B cell (primary cell): ENCODE measurements around the gene PER1. TPM values are rescaled to one million over a fixed set of nuclear protein-coding genes. Genes with fewer than 3 reads are reported as not detected.
A peak's percentile ranks its signal among the peaks of the same experiment; 100 is the strongest.

Experiments
- ATAC-seq: fragments of 200-7000 bp; cut with Tn5 transposase; one replicate; pipeline ENCODE4 v1.10.0; 2021; ENCODE audit warnings: low read depth, mild to moderate bottlenecking, moderate number of reproducible peaks, moderate library complexity
- CTCF ChIA-PET: fragments of 350-600 bp; sonication (Branson Sonifier 250); formaldehyde crosslinking; loops from one replicate; lab custom pipeline; 2021; ENCODE audit warnings: antibody characterized with exemption, inconsistent platforms; lab: Charles Lee
- POLR2A ChIA-PET: fragments of 350-600 bp; sonication (Branson Sonifier 250); formaldehyde crosslinking; loops from one replicate; lab custom pipeline; 2021; ENCODE audit warnings: antibody characterized with exemption; lab: Charles Lee
- DNase-seq: peaks from one replicate; pipeline ENCODE4 v3.0.0; 2013
- H2AFZ ChIP-seq: 2 replicates; pipeline ENCODE4 v1.6.1; 2012; ENCODE audit warnings: mild to moderate bottlenecking, low read depth, low read length; ENCODE audit not compliant: insufficient read depth, poor library complexity, severe bottlenecking
- H3K27ac ChIP-seq, 2 donors: 1 replicate in 1 of 2; 2 replicates in 1 of 2; pipeline ENCODE4 v1.5.1; 2012 to 2013; ENCODE audit warnings: low read length in 2 of 2, mild to moderate bottlenecking in 2 of 2, moderate library complexity in 1 of 2
- H3K27me3 ChIP-seq, 4 experiments: fragments of 200-600 bp in 1 of 4; sonication (generic) in 1 of 4; replicated peaks in 1 of 4; 1 replicate in 2 of 4; 2 replicates in 2 of 4; pipeline versions ENCODE4 v1.6.1 to v1.7.0; 2013 to 2016; ENCODE audit warnings: low read length in 3 of 4, mild to moderate bottlenecking in 2 of 4, mixed read lengths in 1 of 4, moderate library complexity in 1 of 4; ENCODE audit not compliant: insufficient read depth in 4 of 4, control insufficient read depth in 3 of 4; ENCODE audit errors: control extremely low read depth in 1 of 4
- H3K36me3 ChIP-seq, 2 experiments: replicated peaks in 1 of 2; 1 replicate in 1 of 2; 2 replicates in 1 of 2; pipeline versions ENCODE4 v1.6.1 to v1.7.1; 2013; ENCODE audit warnings: low read length in 1 of 2; ENCODE audit not compliant: insufficient read depth in 2 of 2, control insufficient read depth in 1 of 2; ENCODE audit errors: control extremely low read depth in 1 of 2, extremely low read depth in 1 of 2
- H3K4me1 ChIP-seq, 2 donors: fragments of 200-600 bp in 1 of 2; sonication (generic) in 1 of 2; 1 replicate in 1 of 2; 2 replicates in 1 of 2; pipeline versions ENCODE4 v1.5.1 to v1.6.1; 2013 to 2017; ENCODE audit warnings: low read length in 2 of 2; ENCODE audit not compliant: control insufficient read depth in 2 of 2, insufficient read depth in 2 of 2
- H3K4me2 ChIP-seq: replicated peaks from 2 replicates; pipeline ENCODE3; 2012; ENCODE audit warnings: mild to moderate bottlenecking, low read depth, low read length; ENCODE audit not compliant: poor library complexity, severe bottlenecking
- H3K4me3 ChIP-seq, 5 experiments: fragments of 200-600 bp in 1 of 5; sonication (generic) in 1 of 5; 1 replicate in 3 of 5; 2 replicates in 2 of 5; pipeline versions ENCODE4 v1.5.1 to v1.7.0; 2011 to 2016; ENCODE audit warnings: low read length in 4 of 5, mild to moderate bottlenecking in 4 of 5, low read depth in 2 of 5, control low read depth in 1 of 5, moderate library complexity in 1 of 5; ENCODE audit not compliant: insufficient read depth in 1 of 5; ENCODE audit errors: control extremely low read depth in 1 of 5, extremely low read depth in 1 of 5
- H3K79me2 ChIP-seq: fragments of 200-600 bp; sonication (generic); one replicate; pipeline ENCODE4 v1.6.0; 2016; ENCODE audit warnings: low read length; ENCODE audit not compliant: control insufficient read depth, insufficient read depth
- H3K9ac ChIP-seq: fragments of 200-600 bp; sonication (generic); 2 replicates; pipeline ENCODE4 v1.6.1; 2017; ENCODE audit warnings: mild to moderate bottlenecking, low read length, moderate library complexity
- H3K9me3 ChIP-seq, 3 donors: one replicate each; pipeline versions ENCODE4 v1.6.1 to v1.7.1; 2013; ENCODE audit warnings: low read length in 2 of 3; ENCODE audit not compliant: control insufficient read depth in 2 of 3, insufficient read depth in 1 of 3; ENCODE audit errors: control extremely low read depth in 1 of 3
- H4K20me1 ChIP-seq: 2 replicates; pipeline ENCODE4 v1.6.0; 2012; ENCODE audit warnings: mild to moderate bottlenecking, low read length; ENCODE audit not compliant: insufficient read depth, control insufficient read depth, poor library complexity, severe bottlenecking
- H3K27ac Mint-ChIP-seq: one replicate; pipeline ENCODE4 v1.8.0; 2021; ENCODE audit warnings: mixed read lengths
- H3K27me3 Mint-ChIP-seq: one replicate; pipeline ENCODE4 v1.8.0; 2021; ENCODE audit warnings: mixed read lengths
- H3K4me1 Mint-ChIP-seq: one replicate; pipeline ENCODE4 v1.8.0; 2021; ENCODE audit warnings: mixed read lengths
- H3K4me3 Mint-ChIP-seq: one replicate; pipeline ENCODE4 v1.8.0; 2021; ENCODE audit warnings: mixed read lengths
- H3K9me3 Mint-ChIP-seq: one replicate; pipeline ENCODE4 v1.8.0; 2022; ENCODE audit warnings: mixed read lengths; ENCODE audit not compliant: insufficient read depth
- EZH2 ChIP-seq: IDR thresholded peaks from 2 replicates; pipeline ENCODE4 v1.6.1; 2012; ENCODE audit warnings: borderline replicate concordance, low read depth, mild to moderate bottlenecking, moderate library complexity, low read length; ENCODE audit not compliant: insufficient read depth, poor library complexity, severe bottlenecking
- WGBS: methylation state at CpG from one replicate; pipeline ENCODE4 v1.1.5; 2013; ENCODE audit warnings: missing lambda C conversion rate; ENCODE audit not compliant: insufficient coverage; 5-methylcytosine and 5-hydroxymethylcytosine counted together
- intact Hi-C: fragments of 100-400 bp; cut with micrococcal nuclease; formaldehyde crosslinking; loops from one replicate; pipeline ENCODE4 v1.10.0; 2022
- polyA plus RNA-seq: library from polyadenylated mRNA; depleted of rRNA; stranded (reverse); fragments of >200 nt; gene quantifications from 2 replicates; pipeline ENCODE4 v1.2.3, GENCODE V29; 2012
- total RNA-seq, 2 donors: library from RNA; stranded (reverse); fragments of 120-200 nt in 1 of 2; gene quantifications; 1 replicate in 1 of 2; 2 replicates in 1 of 2; pipeline versions ENCODE4 v1.2.3 to v1.2.4, GENCODE V29; 2013 to 2022
- TF ChIP-seq, protein P1 (sequence below): fragments of 200-600 bp; IDR thresholded peaks from one replicate; pipeline ENCODE4 v1.8.0; 2022; ENCODE audit warnings: antibody characterized with exemption, mild to moderate bottlenecking

The PER1 gene
- total and polyA plus RNA-seq, 2 donors (not counting 1 experiment from before 2014, with no cell fraction given): 120 to 176 TPM

DNA sequence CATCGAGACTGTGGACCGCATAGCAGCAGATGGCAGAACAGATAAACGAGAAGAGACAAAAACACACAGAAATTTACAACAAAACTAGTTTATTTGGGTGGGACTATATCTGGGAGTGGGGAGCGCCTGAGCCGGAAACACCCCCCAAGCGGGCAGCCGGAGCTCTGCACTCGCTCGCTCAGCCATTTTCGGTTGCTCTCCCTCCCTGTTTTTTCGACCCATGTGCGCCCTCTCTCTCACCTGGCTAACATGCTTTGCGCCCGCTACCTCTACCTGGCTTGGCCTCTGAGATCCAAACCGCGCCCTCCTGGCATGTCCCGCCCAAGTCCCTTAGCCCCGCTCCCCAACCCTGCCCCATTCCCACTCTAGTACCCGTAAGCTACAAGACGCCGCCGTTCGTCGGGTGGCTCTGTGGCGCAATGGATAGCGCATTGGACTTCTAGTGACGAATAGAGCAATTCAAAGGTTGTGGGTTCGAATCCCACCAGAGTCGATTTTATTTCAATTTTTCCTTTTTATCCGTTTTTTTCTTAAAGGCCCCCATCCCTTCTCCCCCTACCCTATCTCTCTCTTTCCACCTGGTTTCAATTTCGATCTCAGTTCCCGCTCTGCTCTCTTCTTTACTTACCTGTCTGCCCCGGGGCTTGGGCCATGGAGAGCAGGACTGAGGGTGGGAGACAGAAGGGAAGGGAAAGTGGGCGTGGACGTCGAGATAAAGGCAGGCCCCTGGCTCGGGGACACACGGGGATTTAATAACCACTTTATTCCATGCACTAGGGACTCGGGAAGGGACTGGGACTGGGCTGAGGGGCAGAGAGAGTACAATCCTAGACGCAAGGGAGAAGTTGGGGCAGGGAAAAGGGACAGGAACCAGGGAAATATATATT lies 31.4 kb downstream of the PER1 start:
- H3K9ac ChIP-seq: peak overlapping the region; percentile 72
- no peak overlapping the region for H2AFZ ChIP-seq
- POLR2A ChIA-PET: interaction anchor here (0.6 to 3.1 kb wide), 9 partner anchors 17 to 127 kb away, joined by 3 to 23 read pairs (median 13); partner anchors contain the start of gene CTC1
- peak overlapping the region; percentile 32 to 85 (median 70) for H3K4me3 ChIP-seq
- CTCF ChIA-PET: interaction anchor here (0.7 to 20.5 kb wide), 22 partner anchors 11 to 298 kb away, joined by 3 to 360 read pairs (median 10); partner anchors contain the start of genes AURKB, BORCS6, CTC1 and PER1
- peak overlapping the region; percentile 94 for H3K4me3 Mint-ChIP-seq
- peaks cover 0 to 70% (median 38%) of the 10 kb centered on the region in 4 experiments for H3K27me3 ChIP-seq
- H3K9me3 Mint-ChIP-seq: no peaks in the 10 kb centered on the region
- H3K36me3 ChIP-seq: no peaks in the 10 kb centered on the region
- H3K79me2 ChIP-seq: no peaks in the 10 kb centered on the region
- WGBS: 0% methylated on average over 27 of the region's 40 CpGs
- peak overlapping the region; percentile 97 for H3K27ac Mint-ChIP-seq
- peaks cover 0 to 28% (median 0%) of the 10 kb centered on the region in 3 donors for H3K9me3 ChIP-seq
- H3K4me1 Mint-ChIP-seq: peaks cover 73% of the 10 kb centered on the region
- peaks cover 69 to 76% of the 10 kb centered on the region in 2 donors for H3K4me1 ChIP-seq
- intact Hi-C loops: no loop called here
- TF ChIP-seq, protein P1, sequence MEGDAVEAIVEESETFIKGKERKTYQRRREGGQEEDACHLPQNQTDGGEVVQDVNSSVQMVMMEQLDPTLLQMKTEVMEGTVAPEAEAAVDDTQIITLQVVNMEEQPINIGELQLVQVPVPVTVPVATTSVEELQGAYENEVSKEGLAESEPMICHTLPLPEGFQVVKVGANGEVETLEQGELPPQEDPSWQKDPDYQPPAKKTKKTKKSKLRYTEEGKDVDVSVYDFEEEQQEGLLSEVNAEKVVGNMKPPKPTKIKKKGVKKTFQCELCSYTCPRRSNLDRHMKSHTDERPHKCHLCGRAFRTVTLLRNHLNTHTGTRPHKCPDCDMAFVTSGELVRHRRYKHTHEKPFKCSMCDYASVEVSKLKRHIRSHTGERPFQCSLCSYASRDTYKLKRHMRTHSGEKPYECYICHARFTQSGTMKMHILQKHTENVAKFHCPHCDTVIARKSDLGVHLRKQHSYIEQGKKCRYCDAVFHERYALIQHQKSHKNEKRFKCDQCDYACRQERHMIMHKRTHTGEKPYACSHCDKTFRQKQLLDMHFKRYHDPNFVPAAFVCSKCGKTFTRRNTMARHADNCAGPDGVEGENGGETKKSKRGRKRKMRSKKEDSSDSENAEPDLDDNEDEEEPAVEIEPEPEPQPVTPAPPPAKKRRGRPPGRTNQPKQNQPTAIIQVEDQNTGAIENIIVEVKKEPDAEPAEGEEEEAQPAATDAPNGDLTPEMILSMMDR: peak; percentile 50
- no peak for TF ChIP-seq EZH2
- no peak for DNase-seq
- no peak for ATAC-seq
- peaks cover 50% of the 10 kb centered on the region for H3K27me3 Mint-ChIP-seq
- H3K4me2 ChIP-seq: peak overlapping the region; percentile 91
- no peak overlapping the region for H3K27ac ChIP-seq
- peaks cover 34% of the 10 kb centered on the region for H4K20me1 ChIP-seq
